Thoracic aorta (tissue), 2 donors: ENCODE results near the gene PUM2. TPM values are rescaled to one million over a fixed set of nuclear protein-coding genes. Genes with fewer than 3 reads are reported as not detected.

Experiments
- ATAC-seq: fragments of 150-250 bp; one replicate; pipeline ENCODE4 v1.8.0; 2017; ENCODE audit warnings: low read depth; ENCODE audit not compliant: insufficient number of reproducible peaks, low FRiP score
- DNase-seq: peaks from one replicate; pipeline ENCODE4 v3.0.0-alpha.2; 2020; ENCODE audit warnings: low spot score
- H3K27ac ChIP-seq, 2 donors: fragments of 200-600 bp; sonication (generic); 1 replicate in 1 of 2; 2 replicates in 1 of 2; pipeline ENCODE4 v1.5.1; 2016; ENCODE audit warnings: mild to moderate bottlenecking in 2 of 2, moderate library complexity in 2 of 2
- H3K27me3 ChIP-seq: fragments of 200-600 bp; sonication (generic); replicated peaks from 2 replicates; pipeline ENCODE4 v1.6.0; 2016; ENCODE audit warnings: mild to moderate bottlenecking; ENCODE audit not compliant: insufficient read depth
- H3K36me3 ChIP-seq: fragments of 200-600 bp; sonication (generic); one replicate; pipeline ENCODE4 v1.5.1; 2016
- H3K4me1 ChIP-seq, 2 donors: fragments of 200-600 bp; sonication (generic); 1 replicate in 1 of 2; 2 replicates in 1 of 2; pipeline versions ENCODE4 v1.5.1 to v1.6.0; 2016; ENCODE audit warnings: low read depth in 2 of 2, mild to moderate bottlenecking in 1 of 2; ENCODE audit not compliant: control insufficient read depth in 1 of 2
- H3K4me3 ChIP-seq: fragments of 200-600 bp; sonication (generic); 2 replicates; pipeline ENCODE4 v1.5.1; 2016; ENCODE audit warnings: mild to moderate bottlenecking
- H3K9me3 ChIP-seq: fragments of 200-600 bp; sonication (generic); 2 replicates; pipeline ENCODE4 v1.5.1; 2016
- total RNA-seq, 2 donors: library from RNA; depleted of rRNA; stranded (reverse); fragments of >200 nt; gene quantifications; one replicate each; pipeline versions ENCODE4 v1.1.0 to v1.2.3, GENCODE V29; 2016
- TF ChIP-seq, protein P1 (sequence below): fragments of 200-600 bp; sonication (generic); IDR thresholded peaks from one replicate; pipeline ENCODE4 v1.5.1; 2019; ENCODE audit warnings: antibody characterized with exemption

Gene PUM2
- total RNA-seq, 2 donors from 2014 or later = 45.4 to 88.7 TPM

- Histone ChIP-seq H3K4me1 (peaks cover 45 to 65% of the 10 kb centered on the region in 2 donors), H3K27me3 (no peaks in the 10 kb centered on the region), H3K4me3 (no peak overlapping the region), H3K27ac (no peak overlapping the region), H3K36me3 (no peaks in the 10 kb centered on the region), H3K9me3 (no peaks in the 10 kb centered on the region)
- DNase-seq (no peak), ATAC-seq (no peak)
- TF ChIP-seq, protein P1, sequence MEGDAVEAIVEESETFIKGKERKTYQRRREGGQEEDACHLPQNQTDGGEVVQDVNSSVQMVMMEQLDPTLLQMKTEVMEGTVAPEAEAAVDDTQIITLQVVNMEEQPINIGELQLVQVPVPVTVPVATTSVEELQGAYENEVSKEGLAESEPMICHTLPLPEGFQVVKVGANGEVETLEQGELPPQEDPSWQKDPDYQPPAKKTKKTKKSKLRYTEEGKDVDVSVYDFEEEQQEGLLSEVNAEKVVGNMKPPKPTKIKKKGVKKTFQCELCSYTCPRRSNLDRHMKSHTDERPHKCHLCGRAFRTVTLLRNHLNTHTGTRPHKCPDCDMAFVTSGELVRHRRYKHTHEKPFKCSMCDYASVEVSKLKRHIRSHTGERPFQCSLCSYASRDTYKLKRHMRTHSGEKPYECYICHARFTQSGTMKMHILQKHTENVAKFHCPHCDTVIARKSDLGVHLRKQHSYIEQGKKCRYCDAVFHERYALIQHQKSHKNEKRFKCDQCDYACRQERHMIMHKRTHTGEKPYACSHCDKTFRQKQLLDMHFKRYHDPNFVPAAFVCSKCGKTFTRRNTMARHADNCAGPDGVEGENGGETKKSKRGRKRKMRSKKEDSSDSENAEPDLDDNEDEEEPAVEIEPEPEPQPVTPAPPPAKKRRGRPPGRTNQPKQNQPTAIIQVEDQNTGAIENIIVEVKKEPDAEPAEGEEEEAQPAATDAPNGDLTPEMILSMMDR = no peak
Observed at GRCh38 chr2:20339012-20339411, 11.6 kb downstream of the PUM2 start.

- TF ChIP-seq, protein P1 = no peak
- no peak overlapping the region for H3K27ac ChIP-seq
- H3K4me1 ChIP-seq = peaks cover 38 to 59% of the 10 kb centered on the region in 2 donors
- no peak for ATAC-seq
- H3K9me3 ChIP-seq = no peaks in the 10 kb centered on the region
- H3K4me3 ChIP-seq = no peak overlapping the region
- no peak for DNase-seq
- no peaks in the 10 kb centered on the region for H3K36me3 ChIP-seq
- H3K27me3 ChIP-seq = no peaks in the 10 kb centered on the region
Observed at GRCh38 chr2:20334605-20335203, 15.9 kb downstream of the PUM2 start.

DNA sequence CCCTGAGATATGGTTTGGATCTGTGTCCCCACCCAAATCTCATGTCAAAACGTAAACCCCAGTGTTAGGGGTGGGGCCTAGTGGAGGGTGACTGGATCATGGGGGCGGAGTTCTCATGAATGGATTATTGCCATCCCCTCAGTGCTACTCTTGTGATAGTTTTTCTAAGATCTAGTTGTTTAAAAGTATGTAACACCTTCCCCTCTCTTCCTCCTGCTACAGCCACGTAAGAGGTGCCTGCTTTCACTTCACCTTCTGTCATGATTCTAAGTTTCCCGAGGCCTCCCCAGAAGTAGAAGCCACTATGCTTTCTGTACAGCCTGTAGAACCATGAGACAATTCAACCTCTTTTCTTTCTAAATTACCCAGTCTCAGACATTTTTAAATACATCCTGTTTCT, 16.9 kb downstream of the PUM2 start:
- ATAC-seq (no peak), DNase-seq (no peak)
- Histone ChIP-seq H3K4me3 (no peak overlapping the region), H3K27me3 (no peaks in the 10 kb centered on the region), H3K9me3 (no peaks in the 10 kb centered on the region), H3K4me1 (peaks cover 32 to 52% of the 10 kb centered on the region in 2 donors), H3K27ac (no peak overlapping the region), H3K36me3 (no peaks in the 10 kb centered on the region)
- TF ChIP-seq, protein P1 = no peak

DNA sequence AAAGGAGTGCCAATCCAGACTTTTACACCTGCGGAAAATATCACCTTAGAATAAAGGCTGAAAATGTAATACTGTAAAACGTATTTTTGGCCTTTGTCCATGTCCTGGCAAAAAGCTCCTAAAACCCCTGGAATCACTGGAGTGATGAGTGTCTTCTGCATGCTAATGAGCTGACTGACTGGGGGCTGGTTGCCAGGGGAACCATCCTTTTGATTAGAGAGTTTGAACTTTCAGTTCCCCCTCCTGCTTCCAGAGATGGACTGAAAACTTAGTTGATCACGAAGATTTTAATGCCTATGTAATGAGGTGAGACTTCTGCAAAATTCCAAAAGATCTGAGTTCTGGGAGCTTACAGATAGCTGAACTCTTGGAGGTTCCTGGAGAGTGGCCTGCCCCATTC, 20.5 kb downstream of the PUM2 start:
- H3K9me3 ChIP-seq = no peaks in the 10 kb centered on the region
- H3K4me3 ChIP-seq = no peak overlapping the region
- no peaks in the 10 kb centered on the region for H3K36me3 ChIP-seq
- TF ChIP-seq, protein P1 = no peak
- ATAC-seq = no peak
- H3K27me3 ChIP-seq = no peaks in the 10 kb centered on the region
- H3K27ac ChIP-seq = no peak overlapping the region
- peaks cover 15 to 50% of the 10 kb centered on the region in 2 donors for H3K4me1 ChIP-seq
- DNase-seq = no peak

DNA sequence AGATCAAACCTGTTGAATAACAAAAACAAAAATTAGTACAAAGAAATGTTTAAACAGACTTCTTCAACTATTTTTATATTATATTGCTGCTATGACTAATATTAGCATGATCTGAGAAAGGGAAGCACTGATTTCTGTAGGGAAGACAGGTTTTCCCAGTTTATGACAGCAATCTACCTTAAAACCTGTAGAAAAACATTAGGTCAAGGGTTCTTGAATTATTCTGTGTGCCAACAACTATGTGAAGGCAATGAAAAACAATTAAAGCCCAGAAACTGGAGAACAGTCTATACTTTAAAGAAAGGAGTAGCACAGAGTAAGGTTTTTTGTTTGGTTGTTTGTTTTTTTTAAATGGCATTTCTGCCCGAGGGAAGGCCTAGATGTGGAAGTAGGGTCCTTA, 23.3 kb downstream of the PUM2 start:
- no peaks in the 10 kb centered on the region for H3K36me3 ChIP-seq
- no peak overlapping the region for H3K27ac ChIP-seq
- ATAC-seq (no peak), DNase-seq (no peak)
- H3K9me3 ChIP-seq = no peaks in the 10 kb centered on the region
- no peak overlapping the region for H3K4me3 ChIP-seq
- H3K4me1 ChIP-seq = peaks cover 5 to 31% of the 10 kb centered on the region in 2 donors
- TF ChIP-seq, protein P1 = no peak
- H3K27me3 ChIP-seq = no peaks in the 10 kb centered on the region
